ENCODE measurements around the gene IGF1R. TPM values are rescaled to one million over a fixed set of nuclear protein-coding genes. Genes with fewer than 3 reads are reported as not detected.

IGF1R gene
- total RNA-seq, 1 experiment from 2014 or later: 16.3 TPM

GRCh38 chr15:98787936-98788757 lies 139.8 kb downstream of the IGF1R start:
- H3K36me3 ChIP-seq (ENCODE audit: control insufficient read depth in 1 of 2, insufficient read depth in 2 of 2, low read length in 2 of 2): no peaks in the 10 kb centered on the region
- H3K79me2 ChIP-seq (ENCODE audit: insufficient read depth, low read length): no peaks in the 10 kb centered on the region
- no peaks in the 10 kb centered on the region for H3K9me3 ChIP-seq (ENCODE audit: control insufficient read depth in 1 of 2, insufficient read depth in 1 of 2, low read depth in 1 of 2, low read length in 2 of 2)
- H3K4me2 ChIP-seq (ENCODE audit: low read length): no peak overlapping the region
- intact Hi-C loops (cut with micrococcal nuclease): no loop called here
- H3K9me2 ChIP-seq (ENCODE audit: insufficient read depth): no peaks in the 10 kb centered on the region
- H2AFZ ChIP-seq (ENCODE audit: low read depth, low read length, poor library complexity, severe bottlenecking): no peak overlapping the region
- BruUV-seq (replicated peaks): no TSS peak
- no peak for TF ChIP-seq POLR2AphosphoS5 (IDR thresholded peaks at IDR 0.05; ENCODE audit: low read depth, low read length)
- no peak for TF ChIP-seq CEBPB (IDR thresholded peaks at IDR 0.05; ENCODE audit: low read depth)
- TF ChIP-seq POLR2A (IDR thresholded peaks at IDR 0.05; ENCODE audit: borderline replicate concordance, extremely low read depth, insufficient read depth, insufficient read length): no peak
- TF ChIP-seq EZH2 (IDR thresholded peaks at IDR 0.05): no peak
- TF ChIP-seq SIN3A (IDR thresholded peaks at IDR 0.05; ENCODE audit: low read depth): no peak
- TF ChIP-seq ELF1 (IDR thresholded peaks at IDR 0.05; ENCODE audit: borderline replicate concordance, low read depth): no peak
- TF ChIP-seq REST (IDR thresholded peaks at IDR 0.05; ENCODE audit: low read depth): no peak
- no peak for TF ChIP-seq SRF (IDR thresholded peaks at IDR 0.05; ENCODE audit: low read depth)
- peaks cover 0 to 6% of the 10 kb centered on the region in 2 experiments; a peak in 1 of 4 replicates for H3K4me1 ChIP-seq (ENCODE audit: control insufficient read depth in 1 of 2, insufficient read depth in 2 of 2, low read length in 2 of 2)
- DNase-seq (ENCODE audit: low read depth, low spot score): no peak
- H4K20me1 ChIP-seq (ENCODE audit: insufficient read depth): no peaks in the 10 kb centered on the region
- no peak overlapping the region for H3K9ac ChIP-seq (ENCODE audit: low read length)
- no peaks in the 10 kb centered on the region for H3K27me3 ChIP-seq (ENCODE audit: insufficient read depth, low read length)
- no peak overlapping the region for H3K27ac ChIP-seq (ENCODE audit: low read depth, low read length)
- no peak overlapping the region for H3K4me3 ChIP-seq (replicated peaks in 1 of 2; ENCODE audit: low read depth in 1 of 2, low read length in 2 of 2)
- ChIA-PET POLR2A (no interaction called here), CTCF (no interaction called here), RAD21 (ENCODE audit: low non-redundant PET in 1 of 2, low total read pairs in 2 of 2, uncharacterized antibody in 2 of 2, unreplicated experiment in 2 of 2) (no interaction called here)
- no peak for ATAC-seq
